Osteoblast (primary cell): Measurements from ENCODE around the gene KCNQ1. TPM values are rescaled to one million over a fixed set of nuclear protein-coding genes. Genes with fewer than 3 reads are reported as not detected.

Source experiments
- DNase-seq: peaks from one replicate; pipeline ENCODE4 v3.0.0; 2011; ENCODE audit warnings: low spot score, mixed read lengths; ENCODE audit not compliant: insufficient read length; ENCODE audit errors: missing footprints
- H2AFZ ChIP-seq: 2 replicates; pipeline ENCODE4 v1.6.0; 2011; ENCODE audit warnings: mild to moderate bottlenecking, low read length
- H3K27ac ChIP-seq: 2 replicates; pipeline ENCODE4 v1.5.1; 2011; ENCODE audit warnings: mild to moderate bottlenecking, low read depth, low read length, moderate library complexity
- H3K27me3 ChIP-seq: 2 replicates; pipeline ENCODE4 v1.6.0; 2012; ENCODE audit warnings: mild to moderate bottlenecking, control low read depth, inconsistent platforms, low read length, moderate library complexity; ENCODE audit not compliant: insufficient read depth
- H3K36me3 ChIP-seq: 2 replicates; pipeline ENCODE4 v1.5.1; 2011; ENCODE audit warnings: mild to moderate bottlenecking, low read length, control low read depth, moderate library complexity; ENCODE audit not compliant: insufficient read depth
- H3K4me1 ChIP-seq: 2 replicates; pipeline ENCODE4 v1.5.1; 2011; ENCODE audit warnings: mild to moderate bottlenecking, low read length, control low read depth, moderate library complexity; ENCODE audit not compliant: insufficient read depth
- H3K4me2 ChIP-seq: 2 replicates; pipeline ENCODE4 v1.6.0; 2011; ENCODE audit warnings: mild to moderate bottlenecking, low read length; ENCODE audit not compliant: insufficient read depth
- H3K4me3 ChIP-seq: fragments of 200-600 bp; sonication (generic); 3 replicates; pipeline ENCODE4 v1.5.1; 2012; ENCODE audit warnings: mild to moderate bottlenecking, low read length, inconsistent platforms; ENCODE audit not compliant: insufficient read depth
- H3K79me2 ChIP-seq: 2 replicates; pipeline ENCODE4 v1.6.0; 2012; ENCODE audit warnings: mild to moderate bottlenecking, low read length, control low read depth, inconsistent platforms; ENCODE audit not compliant: insufficient read depth
- H3K9me3 ChIP-seq: 2 replicates; pipeline ENCODE4 v1.5.1; 2011; ENCODE audit warnings: low read depth, low read length, control low read depth
- H4K20me1 ChIP-seq: 2 replicates; pipeline ENCODE4 v1.6.0; 2012; ENCODE audit warnings: mild to moderate bottlenecking, low read length, control low read depth; ENCODE audit not compliant: insufficient read depth
- total RNA-seq: library from RNA; depleted of rRNA; stranded (reverse); fragments of >200 nt; gene quantifications from 2 replicates; pipeline ENCODE4 v1.2.3, GENCODE V29; 2012
- TF ChIP-seq, protein P1 (sequence below): IDR thresholded peaks from 2 replicates; pipeline ENCODE4 v1.5.1; 2011; ENCODE audit warnings: mild to moderate bottlenecking, low read depth, low read length, moderate library complexity; ENCODE audit errors: extremely low read depth

The KCNQ1 gene
- total RNA-seq, 1 donor = not detected

GRCh38 chr11:2816523-2816922 lies 371.7 kb downstream of the KCNQ1 start:
- peak; percentile 82 for DNase-seq
- Histone ChIP-seq H3K4me3 (no peak overlapping the region), H3K4me2 (no peak overlapping the region), H3K9me3 (peaks cover 10% of the 10 kb centered on the region), H4K20me1 (no peaks in the 10 kb centered on the region), H3K4me1 (peaks cover 2% of the 10 kb centered on the region), H3K79me2 (no peaks in the 10 kb centered on the region), H3K27ac (no peak overlapping the region), H3K27me3 (no peaks in the 10 kb centered on the region), H3K36me3 (no peaks in the 10 kb centered on the region), H2AFZ (no peak overlapping the region)
- TF ChIP-seq, protein P1, sequence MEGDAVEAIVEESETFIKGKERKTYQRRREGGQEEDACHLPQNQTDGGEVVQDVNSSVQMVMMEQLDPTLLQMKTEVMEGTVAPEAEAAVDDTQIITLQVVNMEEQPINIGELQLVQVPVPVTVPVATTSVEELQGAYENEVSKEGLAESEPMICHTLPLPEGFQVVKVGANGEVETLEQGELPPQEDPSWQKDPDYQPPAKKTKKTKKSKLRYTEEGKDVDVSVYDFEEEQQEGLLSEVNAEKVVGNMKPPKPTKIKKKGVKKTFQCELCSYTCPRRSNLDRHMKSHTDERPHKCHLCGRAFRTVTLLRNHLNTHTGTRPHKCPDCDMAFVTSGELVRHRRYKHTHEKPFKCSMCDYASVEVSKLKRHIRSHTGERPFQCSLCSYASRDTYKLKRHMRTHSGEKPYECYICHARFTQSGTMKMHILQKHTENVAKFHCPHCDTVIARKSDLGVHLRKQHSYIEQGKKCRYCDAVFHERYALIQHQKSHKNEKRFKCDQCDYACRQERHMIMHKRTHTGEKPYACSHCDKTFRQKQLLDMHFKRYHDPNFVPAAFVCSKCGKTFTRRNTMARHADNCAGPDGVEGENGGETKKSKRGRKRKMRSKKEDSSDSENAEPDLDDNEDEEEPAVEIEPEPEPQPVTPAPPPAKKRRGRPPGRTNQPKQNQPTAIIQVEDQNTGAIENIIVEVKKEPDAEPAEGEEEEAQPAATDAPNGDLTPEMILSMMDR = no peak

DNA sequence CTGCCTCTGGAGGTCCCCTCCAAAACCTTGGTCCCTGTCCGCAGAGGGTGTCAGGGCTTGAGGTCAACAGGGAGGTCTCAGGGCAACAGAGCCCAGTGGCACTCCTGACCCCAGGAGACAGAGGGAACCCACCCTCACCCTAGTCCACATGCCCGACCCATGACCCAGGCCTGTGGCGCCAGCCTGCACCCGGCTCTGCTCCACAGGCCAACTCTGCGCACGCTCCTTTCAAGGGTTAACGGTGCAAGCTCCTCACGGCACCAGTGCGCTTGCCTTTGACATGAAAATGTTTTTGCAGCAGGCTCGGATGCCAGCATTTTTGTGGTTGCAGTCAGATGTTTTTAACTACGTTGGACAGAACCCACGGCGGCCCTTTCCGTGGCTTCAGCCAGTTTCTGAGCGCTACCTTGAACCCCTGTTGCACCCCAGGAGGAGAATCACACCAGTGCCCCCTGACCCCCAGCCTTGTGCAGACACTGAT lies 372.2 kb downstream of the KCNQ1 start:
- Histone ChIP-seq H2AFZ (no peak overlapping the region), H3K4me1 (peaks cover 2% of the 10 kb centered on the region), H3K27ac (no peak overlapping the region), H4K20me1 (no peaks in the 10 kb centered on the region), H3K4me3 (no peak overlapping the region), H3K9me3 (peaks cover 10% of the 10 kb centered on the region), H3K36me3 (no peaks in the 10 kb centered on the region), H3K27me3 (no peaks in the 10 kb centered on the region), H3K79me2 (no peaks in the 10 kb centered on the region), H3K4me2 (no peak overlapping the region)
- TF ChIP-seq, protein P1 = no peak
- peak; percentile 95 for DNase-seq

DNA sequence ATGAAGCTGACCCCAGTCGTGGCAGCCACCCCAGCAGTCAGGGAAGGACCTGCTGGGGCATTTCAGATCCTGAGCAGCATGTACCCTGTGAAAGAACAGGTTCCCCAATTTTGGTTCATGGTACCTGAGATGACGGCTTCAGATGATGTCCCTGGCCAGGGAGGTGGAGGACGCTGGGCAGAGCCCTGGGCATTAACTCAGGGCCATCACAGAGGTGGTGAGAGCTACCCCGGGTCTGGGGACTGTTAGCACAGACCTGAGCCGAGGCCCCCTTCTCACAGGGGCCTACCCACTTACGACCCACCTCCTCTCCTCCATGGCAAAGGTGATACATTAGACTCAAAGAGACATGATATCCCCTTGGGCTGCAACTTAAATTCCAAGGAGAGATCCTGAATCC lies 372.6 kb downstream of the KCNQ1 start:
- Histone ChIP-seq H3K4me1 (peaks cover 2% of the 10 kb centered on the region), H3K4me3 (no peak overlapping the region), H3K27ac (no peak overlapping the region), H3K36me3 (no peaks in the 10 kb centered on the region), H4K20me1 (no peaks in the 10 kb centered on the region), H3K27me3 (no peaks in the 10 kb centered on the region), H2AFZ (no peak overlapping the region), H3K79me2 (no peaks in the 10 kb centered on the region), H3K9me3 (peaks cover 10% of the 10 kb centered on the region), H3K4me2 (no peak overlapping the region)
- TF ChIP-seq, protein P1 = no peak
- no peak for DNase-seq

DNA sequence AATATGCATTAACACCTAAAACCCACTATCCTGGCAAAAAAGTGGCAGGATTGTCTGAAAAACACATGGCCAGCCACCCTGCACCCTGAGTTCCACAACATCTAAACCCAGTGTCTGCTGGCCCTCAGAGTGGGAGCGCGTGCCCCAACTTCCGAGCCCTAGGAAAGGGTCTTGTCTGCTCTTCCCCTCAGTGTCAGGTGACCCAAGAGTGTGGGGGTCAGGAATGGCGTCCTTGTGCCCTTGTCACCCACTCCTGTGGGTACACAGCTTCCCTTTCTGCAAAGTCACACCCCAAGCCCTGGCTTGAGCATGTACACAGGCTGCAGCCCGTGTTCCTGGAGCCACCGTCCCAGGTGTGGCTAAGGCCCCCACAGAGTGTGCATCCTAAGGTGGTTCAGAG lies 373.2 kb downstream of the KCNQ1 start:
- H3K79me2 ChIP-seq = no peaks in the 10 kb centered on the region
- no peaks in the 10 kb centered on the region for H4K20me1 ChIP-seq
- no peak for DNase-seq
- no peaks in the 10 kb centered on the region for H3K27me3 ChIP-seq
- peaks cover 10% of the 10 kb centered on the region for H3K9me3 ChIP-seq
- H3K4me3 ChIP-seq = no peak overlapping the region
- H3K36me3 ChIP-seq = no peaks in the 10 kb centered on the region
- TF ChIP-seq, protein P1 = no peak
- no peak overlapping the region for H3K27ac ChIP-seq
- H3K4me1 ChIP-seq = peaks cover 2% of the 10 kb centered on the region
- no peak overlapping the region for H3K4me2 ChIP-seq
- no peak overlapping the region for H2AFZ ChIP-seq
